ENCODE data around the gene QRICH2. TPM values are rescaled to one million over a fixed set of nuclear protein-coding genes. Genes with fewer than 3 reads are reported as not detected.

Gene QRICH2
- total and polyA plus RNA-seq, 2 experiments from 2014 or later = 5.0 to 6.8 TPM

GRCh38 chr17:76241691-76242255 is 66.3 kb downstream of the QRICH2 start:
- no peaks in the 10 kb centered on the region for H3K36me3 ChIP-seq

GRCh38 chr17:76241204-76241538 is 66.9 kb downstream of the QRICH2 start:
- Histone ChIP-seq H3K9me3 (ENCODE audit: low read depth) (no peaks in the 10 kb centered on the region), H3K4me1 (ENCODE audit: low read depth) (peaks cover 3% of the 10 kb centered on the region), H3K27me3 (peaks cover 29% of the 10 kb centered on the region), H3K4me3 (peak overlapping the region; percentile 34), H3K27ac (no peak overlapping the region), H3K36me3 (no peaks in the 10 kb centered on the region)
- no peak for DNase-seq (ENCODE audit: low read depth in 1 of 2, low spot score in 1 of 2)
- no peak for TF ChIP-seq CTCF (IDR thresholded peaks at IDR 0.05; ENCODE audit: low read depth, low read length)

More at GRCh38 chr17:76241691-76242255, 66.3 kb downstream of the QRICH2 start:
- peaks cover 29% of the 10 kb centered on the region for H3K27me3 ChIP-seq
- H3K27ac ChIP-seq = no peak overlapping the region
- peaks cover 9% of the 10 kb centered on the region for H3K4me1 ChIP-seq (ENCODE audit: low read depth)
- no peak for DNase-seq (ENCODE audit: low read depth in 1 of 2, low spot score in 1 of 2)
- no peak for TF ChIP-seq CTCF (IDR thresholded peaks at IDR 0.05; ENCODE audit: low read depth, low read length)
- no peaks in the 10 kb centered on the region for H3K9me3 ChIP-seq (ENCODE audit: low read depth)
- no peak overlapping the region for H3K4me3 ChIP-seq

GRCh38 chr17:76240461-76241203 is 67.4 kb downstream of the QRICH2 start, which contains the start of gene RNF157:
Gene RNF157 (minus strand): TSS chr17:76240493. CDS start chr17:76240240, 253 bp downstream.
- Histone ChIP-seq H3K27ac (no peak within 1 kb of the TSS), H3K4me3 (peak within 1 kb of the TSS; percentile 47), H3K36me3 (no peaks in the 10 kb centered on the region), H3K27me3 (peaks cover 29% of the 10 kb centered on the region), H3K4me1 (ENCODE audit: low read depth) (no peaks in the 10 kb centered on the region), H3K9me3 (ENCODE audit: low read depth) (no peaks in the 10 kb centered on the region)
- TF ChIP-seq CTCF (IDR thresholded peaks at IDR 0.05; ENCODE audit: low read depth, low read length) = no peak
- DNase-seq (ENCODE audit: low read depth in 1 of 2, low spot score in 1 of 2) = peak; percentile 56 to 88

GRCh38 chr17:76239538-76240274 is 68.4 kb downstream of the QRICH2 start:
- no peaks in the 10 kb centered on the region for H3K9me3 ChIP-seq (ENCODE audit: low read depth)
- peak overlapping the region; percentile 47 for H3K4me3 ChIP-seq
- H3K4me1 ChIP-seq (ENCODE audit: low read depth) = no peaks in the 10 kb centered on the region
- H3K27me3 ChIP-seq = peaks cover 29% of the 10 kb centered on the region
- H3K36me3 ChIP-seq = no peaks in the 10 kb centered on the region
- no peak overlapping the region for H3K27ac ChIP-seq
- peak in 1 of 2 donors; percentile 17 for DNase-seq (ENCODE audit: low read depth in 1 of 2, low spot score in 1 of 2)
- no peak for TF ChIP-seq CTCF (IDR thresholded peaks at IDR 0.05; ENCODE audit: low read depth, low read length)

- no peak for TF ChIP-seq CTCF (IDR thresholded peaks at IDR 0.05; ENCODE audit: low read depth, low read length)
- no peaks in the 10 kb centered on the region for H3K9me3 ChIP-seq (ENCODE audit: low read depth)
- no peaks in the 10 kb centered on the region for H3K36me3 ChIP-seq
- H3K4me3 ChIP-seq = no peak overlapping the region
- no peaks in the 10 kb centered on the region for H3K4me1 ChIP-seq (ENCODE audit: low read depth)
- no peak overlapping the region for H3K27ac ChIP-seq
- peaks cover 29% of the 10 kb centered on the region for H3K27me3 ChIP-seq
- no peak for DNase-seq (ENCODE audit: low read depth in 1 of 2, low spot score in 1 of 2)
Observed at GRCh38 chr17:76238847-76239537, 69.1 kb downstream of the QRICH2 start.
